OCI-LY3 (cell line): ENCODE data around the gene TMEM132D.

ENCODE experiments used
- H2AFZ ChIP-seq: fragments of 200-600, 300-600 bp; shearing (Covaris generic); 2 replicates; pipeline ENCODE4 v1.6.0; 2014; ENCODE audit warnings: antibody characterized with exemption, low read depth, low read length
- H3K27ac ChIP-seq: fragments of 200-600, 300-600 bp; sonication (generic); 2 replicates; pipeline ENCODE4 v1.5.1; 2014; ENCODE audit warnings: mild to moderate bottlenecking, low read length, moderate library complexity, mixed read lengths
- H3K27me3 ChIP-seq: fragments of 200-600, 300-600 bp; sonication (generic); 2 replicates; pipeline ENCODE4 v1.6.1; 2014; ENCODE audit warnings: low read depth, low read length, mixed read lengths
- H3K36me3 ChIP-seq: fragments of 200-600, 300-600 bp; sonication (generic); replicated peaks from 2 replicates; pipeline ENCODE3; 2014; ENCODE audit warnings: low read depth, low read length, mixed read lengths
- H3K4me1 ChIP-seq: fragments of 300-600, 200-600 bp; sonication (generic); 2 replicates; pipeline ENCODE4 v1.6.1; 2014; ENCODE audit warnings: low read length, mixed read lengths
- H3K4me2 ChIP-seq: fragments of 200-600, 300-600 bp; sonication (generic); 2 replicates; pipeline ENCODE4 v1.6.1; 2014; ENCODE audit warnings: low read length, mixed read lengths
- H3K4me3 ChIP-seq: fragments of 300-600, 200-600 bp; sonication (generic); 2 replicates; pipeline ENCODE4 v1.5.1; 2014; ENCODE audit warnings: antibody characterized with exemption, mild to moderate bottlenecking, low read length, moderate library complexity
- H3K79me2 ChIP-seq: fragments of 300-600, 200-600 bp; shearing (Covaris generic); 2 replicates; pipeline ENCODE4 v1.6.1; 2014; ENCODE audit warnings: mild to moderate bottlenecking, low read length, mixed read lengths
- H3K9ac ChIP-seq: fragments of 300-600, 200-600 bp; shearing (Covaris generic); 2 replicates; pipeline ENCODE4 v1.6.0; 2014; ENCODE audit warnings: mild to moderate bottlenecking, low read length, moderate library complexity
- H3K9me3 ChIP-seq: fragments of 200-600, 300-600 bp; shearing (Covaris generic); 2 replicates; pipeline ENCODE4 v1.6.1; 2014; ENCODE audit warnings: low read length, mixed read lengths; ENCODE audit not compliant: insufficient read depth
- H4K20me1 ChIP-seq: fragments of 200-600, 300-600 bp; sonication (generic); 2 replicates; pipeline ENCODE4 v1.6.1; 2016; ENCODE audit warnings: low read length, mixed read lengths; ENCODE audit not compliant: insufficient read depth
- CTCF ChIP-seq: fragments of 200-600, 300-600 bp; sonication (generic); IDR thresholded peaks from 2 replicates; pipeline ENCODE4 v1.5.1; 2014; ENCODE audit warnings: antibody characterized with exemption, low read length, low read depth
- EZH2phosphoT487 ChIP-seq: fragments of 200-600 bp; shearing (Covaris generic); IDR thresholded peaks from 2 replicates; pipeline ENCODE4 v1.6.1; 2018; ENCODE audit warnings: antibody characterized with exemption, mixed run types, low read depth

Gene TMEM132D

GRCh38 chr12:129331356-129332085, 572.3 kb downstream of the TMEM132D start:
- no peaks in the 10 kb centered on the region for H3K79me2 ChIP-seq
- H3K27me3 ChIP-seq: no peaks in the 10 kb centered on the region
- no peak overlapping the region for H3K9ac ChIP-seq
- H3K27ac ChIP-seq: no peak overlapping the region
- no peaks in the 10 kb centered on the region for H3K4me1 ChIP-seq
- no peak for TF ChIP-seq CTCF
- no peaks in the 10 kb centered on the region for H3K9me3 ChIP-seq
- H4K20me1 ChIP-seq: no peaks in the 10 kb centered on the region
- no peak overlapping the region for H3K4me3 ChIP-seq
- H3K36me3 ChIP-seq: no peaks in the 10 kb centered on the region
- no peak overlapping the region for H2AFZ ChIP-seq
- no peak overlapping the region for H3K4me2 ChIP-seq

GRCh38 chr12:129328235-129328634, 575.6 kb downstream of the TMEM132D start:
- no peak overlapping the region for H3K4me3 ChIP-seq
- H3K79me2 ChIP-seq: no peaks in the 10 kb centered on the region
- TF ChIP-seq CTCF (no peak), EZH2phosphoT487 (no peak)

GRCh38 chr12:129325566-129325965, 578.3 kb downstream of the TMEM132D start:
- no peaks in the 10 kb centered on the region for H3K4me1 ChIP-seq
- no peaks in the 10 kb centered on the region for H3K79me2 ChIP-seq
- H3K36me3 ChIP-seq: no peaks in the 10 kb centered on the region
- TF ChIP-seq EZH2phosphoT487: no peak
- no peak for TF ChIP-seq CTCF
- H3K27me3 ChIP-seq: no peaks in the 10 kb centered on the region
- no peak overlapping the region for H3K4me3 ChIP-seq
- no peak overlapping the region for H2AFZ ChIP-seq
- H3K4me2 ChIP-seq: no peak overlapping the region
- no peak overlapping the region for H3K9ac ChIP-seq
- no peaks in the 10 kb centered on the region for H4K20me1 ChIP-seq
- H3K27ac ChIP-seq: no peak overlapping the region
- H3K9me3 ChIP-seq: no peaks in the 10 kb centered on the region

More at GRCh38 chr12:129328235-129328634, 575.6 kb downstream of the TMEM132D start:
- H3K36me3 ChIP-seq: no peaks in the 10 kb centered on the region
- no peak overlapping the region for H3K27ac ChIP-seq
- H3K4me1 ChIP-seq: no peaks in the 10 kb centered on the region
- no peak overlapping the region for H2AFZ ChIP-seq
- no peaks in the 10 kb centered on the region for H4K20me1 ChIP-seq
- no peaks in the 10 kb centered on the region for H3K9me3 ChIP-seq
- no peaks in the 10 kb centered on the region for H3K27me3 ChIP-seq
- H3K9ac ChIP-seq: no peak overlapping the region
- H3K4me2 ChIP-seq: no peak overlapping the region

- no peaks in the 10 kb centered on the region for H3K27me3 ChIP-seq
- H3K36me3 ChIP-seq: no peaks in the 10 kb centered on the region
- H2AFZ ChIP-seq: no peak overlapping the region
- H3K27ac ChIP-seq: no peak overlapping the region
- TF ChIP-seq EZH2phosphoT487 (no peak), CTCF (no peak)
- no peaks in the 10 kb centered on the region for H4K20me1 ChIP-seq
- no peaks in the 10 kb centered on the region for H3K9me3 ChIP-seq
- H3K4me2 ChIP-seq: no peak overlapping the region
- H3K9ac ChIP-seq: no peak overlapping the region
- no peak overlapping the region for H3K4me3 ChIP-seq
- H3K4me1 ChIP-seq: no peaks in the 10 kb centered on the region
- no peaks in the 10 kb centered on the region for H3K79me2 ChIP-seq
Observed at GRCh38 chr12:129312048-129312447, 591.8 kb downstream of the TMEM132D start.
